SK-N-MC (cell line): ENCODE data around the gene DNAH14.
A peak's percentile ranks its signal among the peaks of the same experiment; 100 is the strongest.
"Not testable (repeated sequence)": the region's sequence is repeated elsewhere in the genome, so short reads cannot be mapped to it uniquely, and the experiment has no call there.

ENCODE experiments used
- DNase-seq: peaks from one replicate; pipeline ENCODE4 v3.0.0-alpha.2; 2011; ENCODE audit warnings: low read depth, low spot score
- H3K27ac ChIP-seq: fragments of 200-600 bp; sonication (generic); 2 replicates; pipeline ENCODE4 v1.5.1; 2016; ENCODE audit warnings: mixed run types
- H3K36me3 ChIP-seq: fragments of 200-600 bp; sonication (generic); 2 replicates; pipeline ENCODE4 v1.6.1; 2017; ENCODE audit warnings: antibody characterized with exemption, low read length, mixed read lengths; ENCODE audit not compliant: insufficient read depth
- H3K4me3 ChIP-seq: fragments of 200-600 bp; sonication (generic); 2 replicates; pipeline ENCODE4 v1.5.1; 2016
- H3K9ac ChIP-seq: fragments of 200-600 bp; sonication (generic); 2 replicates; pipeline ENCODE4 v1.8.0; 2017; ENCODE audit warnings: mixed run types, mixed read lengths; ENCODE audit not compliant: insufficient read length
- H3K9me3 ChIP-seq: fragments of 200-600 bp; sonication (generic); 2 replicates; pipeline ENCODE4 v1.6.1; 2017; ENCODE audit warnings: low read depth, mild to moderate bottlenecking, antibody characterized with exemption, low read length, moderate library complexity, mixed read lengths
- EZH2 ChIP-seq: fragments of 200-600 bp; sonication (generic); IDR thresholded peaks from one replicate; pipeline ENCODE4 v1.6.1; 2017; ENCODE audit warnings: antibody characterized with exemption
- FOXP2 ChIP-seq: optimal IDR thresholded peaks from 2 replicates; pipeline ENCODE3; 2011; ENCODE audit warnings: mild to moderate bottlenecking, moderate library complexity; ENCODE audit not compliant: insufficient read depth; ENCODE audit errors: extremely low read length, control extremely low read depth
- POLR2AphosphoS5 ChIP-seq: IDR thresholded peaks from 2 replicates; pipeline ENCODE4 v1.6.1; 2012; ENCODE audit warnings: mild to moderate bottlenecking, low read depth, low read length, borderline replicate concordance

DNAH14 gene

GRCh38 chr1:225318706-225319575 is 389.5 kb downstream of the DNAH14 start:
- DNase-seq, result peak; percentile 32
- no peaks in the 10 kb centered on the region for H3K36me3 ChIP-seq
- H3K27ac ChIP-seq, result no peak overlapping the region
- TF ChIP-seq EZH2 (no peak), POLR2AphosphoS5 (no peak), FOXP2 (no peak)
- H3K9ac ChIP-seq, result no peak overlapping the region
- H3K4me3 ChIP-seq, result no peak overlapping the region
- H3K9me3 ChIP-seq, result no peaks in the 10 kb centered on the region

DNA sequence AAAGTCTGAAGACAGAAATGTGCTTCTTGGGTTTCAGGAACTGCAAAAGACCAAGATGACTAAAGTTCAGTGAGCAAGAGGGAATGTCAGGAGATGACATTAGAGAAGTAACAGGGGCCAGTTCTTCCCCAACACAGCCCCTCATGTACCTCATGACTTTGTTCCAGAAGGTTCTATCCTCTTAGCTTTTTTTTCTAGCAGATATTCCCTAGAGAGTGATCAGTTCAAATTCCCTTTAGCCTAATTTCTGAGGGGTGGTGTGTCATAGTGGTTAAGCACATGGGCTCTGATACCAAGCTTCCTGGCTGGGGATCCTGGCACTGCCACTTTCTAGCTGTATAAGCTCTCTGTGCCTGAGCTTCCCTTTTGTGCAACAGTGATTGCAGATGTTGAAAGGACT is 390.4 kb downstream of the DNAH14 start:
- no peak overlapping the region for H3K27ac ChIP-seq
- TF ChIP-seq EZH2 (no peak), POLR2AphosphoS5 (no peak), FOXP2 (no peak)
- no peaks in the 10 kb centered on the region for H3K36me3 ChIP-seq
- no peak overlapping the region for H3K9ac ChIP-seq
- H3K9me3 ChIP-seq, result no peaks in the 10 kb centered on the region
- no peak overlapping the region for H3K4me3 ChIP-seq
- DNase-seq, result no peak

DNA sequence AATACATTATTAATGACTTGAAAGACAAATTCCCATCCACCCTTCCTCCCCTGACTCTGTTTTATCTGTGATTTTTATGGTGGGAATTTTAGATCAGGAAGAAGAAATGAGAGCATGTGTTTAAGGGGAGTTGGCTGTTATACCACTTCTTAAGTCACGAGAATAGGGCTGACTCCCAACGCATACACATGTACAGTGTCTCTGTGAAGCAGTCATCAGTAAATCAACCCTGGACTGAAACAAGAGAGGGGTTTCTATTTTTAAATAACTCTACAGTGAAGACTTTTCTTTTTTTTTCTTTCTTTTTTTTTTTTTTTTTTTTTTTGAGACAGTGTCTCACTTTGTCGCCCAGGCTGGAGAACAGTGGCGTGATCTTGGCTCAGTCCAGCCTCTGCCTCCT is 392.3 kb downstream of the DNAH14 start:
- H3K4me3 ChIP-seq, result no peak overlapping the region
- H3K36me3 ChIP-seq, result no peaks in the 10 kb centered on the region
- no peak overlapping the region for H3K27ac ChIP-seq
- H3K9me3 ChIP-seq, result no peaks in the 10 kb centered on the region
- H3K9ac ChIP-seq, result no peak overlapping the region
- no peak for DNase-seq
- TF ChIP-seq EZH2, result no peak
- no peak for TF ChIP-seq FOXP2
- TF ChIP-seq POLR2AphosphoS5, result no peak

- Histone ChIP-seq H3K9me3 (no peaks in the 10 kb centered on the region), H3K4me3 (no peak overlapping the region), H3K36me3 (no peaks in the 10 kb centered on the region), H3K9ac (no peak overlapping the region), H3K27ac (no peak overlapping the region)
- no peak for DNase-seq
- no peak for TF ChIP-seq POLR2AphosphoS5
- no peak for TF ChIP-seq EZH2
- TF ChIP-seq FOXP2, result no peak
Observed at GRCh38 chr1:225329041-225329440, 399.6 kb downstream of the DNAH14 start.

DNA sequence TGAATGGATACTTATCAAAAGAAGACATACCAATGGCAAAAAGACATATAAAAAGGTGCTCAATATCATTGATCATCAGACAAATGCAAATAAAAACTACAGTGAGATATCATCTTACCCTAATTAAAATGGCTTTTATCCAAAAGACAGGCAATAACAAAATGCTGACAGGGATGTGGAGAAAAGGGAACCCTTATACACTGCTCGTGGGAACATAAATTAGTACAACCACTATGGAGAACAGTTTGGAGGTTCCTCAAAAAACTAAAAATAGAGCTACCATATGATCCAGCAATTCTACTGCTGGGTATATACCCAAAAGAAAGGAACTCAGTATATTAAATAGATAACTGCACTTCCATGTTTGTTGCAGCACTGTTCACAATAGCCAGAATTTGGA is 400.5 kb downstream of the DNAH14 start:
- not testable (repeated sequence) for H3K4me3 ChIP-seq, H3K9me3 ChIP-seq, DNase-seq, H3K27ac ChIP-seq, H3K9ac ChIP-seq, H3K36me3 ChIP-seq

DNA sequence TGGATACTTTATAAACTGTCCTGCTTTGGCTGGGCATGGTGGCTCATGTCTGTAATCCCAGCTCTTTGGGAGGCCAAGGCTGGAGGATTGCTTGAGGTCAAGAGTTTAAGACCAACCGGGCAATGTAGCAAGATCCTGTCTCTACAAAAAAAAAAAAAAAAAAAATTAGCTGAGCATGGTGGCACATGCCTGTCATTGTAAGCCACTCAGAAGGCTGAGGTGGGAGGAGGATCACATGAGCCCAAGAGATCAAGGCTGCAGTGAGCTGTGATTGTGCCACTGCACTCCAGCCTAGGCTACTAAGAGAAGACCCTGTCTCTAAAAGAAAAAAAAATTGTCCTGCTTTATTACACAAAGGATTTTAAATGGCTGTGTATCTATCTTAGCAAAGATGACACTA is 403.2 kb downstream of the DNAH14 start:
- Histone ChIP-seq H3K9me3 (no peaks in the 10 kb centered on the region), H3K36me3 (no peaks in the 10 kb centered on the region), H3K4me3 (no peak overlapping the region), H3K9ac (no peak overlapping the region), H3K27ac (no peak overlapping the region)
- DNase-seq, result no peak
- TF ChIP-seq POLR2AphosphoS5, result no peak
- no peak for TF ChIP-seq EZH2
- no peak for TF ChIP-seq FOXP2

- H3K4me3 ChIP-seq, H3K27ac ChIP-seq, H3K36me3 ChIP-seq, H3K9me3 ChIP-seq, H3K9ac ChIP-seq, DNase-seq: not testable (repeated sequence)
Observed at GRCh38 chr1:225335098-225335778, 405.8 kb downstream of the DNAH14 start.

DNA sequence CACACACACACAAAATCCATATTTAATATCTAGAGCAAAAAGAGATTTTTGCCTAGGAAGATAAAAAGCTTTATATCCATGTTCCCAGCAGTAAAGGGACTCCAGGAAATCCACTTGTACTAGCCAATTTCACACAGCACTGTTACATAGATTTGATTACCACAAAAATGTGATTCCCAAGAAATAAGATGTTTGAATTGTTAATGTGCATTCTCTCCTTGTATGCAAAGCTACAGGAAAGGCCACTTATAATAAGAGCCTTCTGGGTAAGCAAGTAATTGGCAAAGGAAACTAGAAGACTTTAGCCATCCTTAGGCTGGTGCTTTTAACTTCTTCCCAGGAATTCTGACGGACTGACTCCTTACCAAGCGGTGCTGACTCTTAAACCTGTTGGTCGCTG is 409.1 kb downstream of the DNAH14 start:
- TF ChIP-seq EZH2 (no peak), FOXP2 (no peak), POLR2AphosphoS5 (no peak)
- Histone ChIP-seq H3K9me3 (no peaks in the 10 kb centered on the region), H3K4me3 (no peak overlapping the region), H3K36me3 (no peaks in the 10 kb centered on the region), H3K9ac (no peak overlapping the region), H3K27ac (no peak overlapping the region)
- peak; percentile 35 for DNase-seq

GRCh38 chr1:225341642-225342041 is 412.2 kb downstream of the DNAH14 start:
- no peak for TF ChIP-seq EZH2
- no peak for TF ChIP-seq FOXP2
- no peak for TF ChIP-seq POLR2AphosphoS5
- Histone ChIP-seq H3K4me3 (no peak overlapping the region), H3K27ac (no peak overlapping the region), H3K9me3 (no peaks in the 10 kb centered on the region), H3K36me3 (no peaks in the 10 kb centered on the region), H3K9ac (no peak overlapping the region)
- no peak for DNase-seq
